Keratinocyte (primary cell): ENCODE measurements around the gene MINDY4. TPM values are rescaled to one million over a fixed set of nuclear protein-coding genes. Genes with fewer than 3 reads are reported as not detected.

ENCODE experiments used
- DNase-seq: peaks from one replicate; pipeline ENCODE4 v3.0.0-alpha.2; 2011; ENCODE audit warnings: low read depth, missing footprints, low spot score
- FAIRE-seq: peaks from 2 replicates; lab custom pipeline; 2011; peaks lifted over from hg19 to GRCh38; lab: Jason Lieb, UNC
- H2AFZ ChIP-seq: 2 replicates; pipeline ENCODE4 v1.6.0; 2012; ENCODE audit warnings: low read length, control low read depth, inconsistent platforms; ENCODE audit not compliant: control insufficient read depth
- H3K27ac ChIP-seq: 2 replicates; pipeline ENCODE4 v1.5.1; 2011; ENCODE audit warnings: low read length; ENCODE audit not compliant: control insufficient read depth, insufficient read depth
- H3K27me3 ChIP-seq: 3 replicates; pipeline ENCODE4 v1.6.0; 2011; ENCODE audit warnings: low read length; ENCODE audit not compliant: control insufficient read depth, insufficient read depth; ENCODE audit errors: extremely low read depth
- H3K36me3 ChIP-seq, 2 experiments: 2 replicates in 1 of 2; 3 replicates in 1 of 2; pipeline ENCODE4 v1.5.1; 2011; ENCODE audit warnings: low read length in 2 of 2, mild to moderate bottlenecking in 1 of 2; ENCODE audit not compliant: control insufficient read depth in 2 of 2, insufficient read depth in 2 of 2; ENCODE audit errors: extremely low read depth in 1 of 2
- H3K4me1 ChIP-seq: 3 replicates; pipeline ENCODE4 v1.5.1; 2011; ENCODE audit warnings: low read length; ENCODE audit not compliant: control insufficient read depth, insufficient read depth; ENCODE audit errors: extremely low read depth
- H3K4me2 ChIP-seq: 3 replicates; pipeline ENCODE4 v1.6.0; 2011; ENCODE audit warnings: low read depth, low read length; ENCODE audit not compliant: control insufficient read depth, insufficient read depth; ENCODE audit errors: extremely low read depth
- H3K4me3 ChIP-seq, 3 experiments: fragments of 200-600 bp in 1 of 3; sonication (generic) in 1 of 3; 2 replicates in 2 of 3; 3 replicates in 1 of 3; pipeline ENCODE4 v1.5.1; 2011 to 2016; ENCODE audit warnings: low read length in 3 of 3, mild to moderate bottlenecking in 3 of 3, control low read depth in 2 of 3, inconsistent platforms in 1 of 3, low read depth in 1 of 3, mixed read lengths in 1 of 3, mixed run types in 1 of 3, moderate library complexity in 1 of 3; ENCODE audit not compliant: control insufficient read depth in 2 of 3, insufficient read depth in 2 of 3; ENCODE audit errors: extremely low read depth in 1 of 3
- H3K79me2 ChIP-seq: 2 replicates; pipeline ENCODE4 v1.6.0; 2012; ENCODE audit warnings: low read length; ENCODE audit not compliant: control insufficient read depth, insufficient read depth
- H3K9ac ChIP-seq: 3 replicates; pipeline ENCODE4 v1.6.0; 2011; ENCODE audit warnings: low read length; ENCODE audit not compliant: control insufficient read depth, insufficient read depth; ENCODE audit errors: extremely low read depth
- H3K9me1 ChIP-seq: 3 replicates; pipeline ENCODE4 v1.6.0; 2011; ENCODE audit warnings: low read length; ENCODE audit not compliant: control insufficient read depth, insufficient read depth; ENCODE audit errors: extremely low read depth
- H3K9me3 ChIP-seq: 2 replicates; pipeline ENCODE4 v1.5.1; 2012; ENCODE audit warnings: low read depth, low read length; ENCODE audit not compliant: control insufficient read depth
- H4K20me1 ChIP-seq: 3 replicates; pipeline ENCODE4 v1.6.0; 2011; ENCODE audit warnings: low read length; ENCODE audit not compliant: control insufficient read depth, insufficient read depth; ENCODE audit errors: extremely low read depth
- EZH2 ChIP-seq: IDR thresholded peaks from one replicate; pipeline ENCODE4 v1.6.1; 2012; ENCODE audit warnings: inconsistent platforms, mild to moderate bottlenecking, low read length, moderate library complexity
- dilution Hi-C: fragments of 300-500 bp; cut with MboI; formaldehyde crosslinking; loops from one replicate; pipeline ENCODE4 v1.7.0; 2020; ENCODE audit warnings: low sequenced_read_pairs; ENCODE audit not compliant: extremely low pct_ligation_motif_present
- polyA plus RNA-seq, 5 experiments: library from polyadenylated mRNA; depleted of rRNA in 3 of 5; stranded (reverse) in 3 of 5; stranded (forward) in 1 of 5; unstranded in 1 of 5; fragments of >200 nt; gene quantifications; 1 replicate in 1 of 5; 2 replicates in 3 of 5; 3 replicates in 1 of 5; pipeline versions ENCODE4 v1.2.1 to v1.2.3, GENCODE V29; 2011 to 2012; ENCODE audit warnings: missing spikeins in 2 of 5, low read depth in 1 of 5, low replicate concordance in 1 of 5
- TF ChIP-seq, protein P1 (sequence below), 3 experiments: IDR thresholded peaks in 1 of 3; conservative IDR thresholded peaks in 1 of 3; optimal IDR thresholded peaks in 1 of 3; 2 replicates in 2 of 3; 3 replicates in 1 of 3; pipeline versions ENCODE3 to v1.5.1; 2011; ENCODE audit warnings: low read length in 3 of 3, mild to moderate bottlenecking in 3 of 3, moderate library complexity in 2 of 3, control low read depth in 1 of 3, inconsistent platforms in 1 of 3; ENCODE audit not compliant: insufficient read depth in 2 of 3; ENCODE audit errors: extremely low read depth in 1 of 3

MINDY4 gene
- polyA plus RNA-seq, 1 donor (not counting 4 experiments of a cell fraction or from before 2014, with no cell fraction given) = 1.5 TPM

DNA sequence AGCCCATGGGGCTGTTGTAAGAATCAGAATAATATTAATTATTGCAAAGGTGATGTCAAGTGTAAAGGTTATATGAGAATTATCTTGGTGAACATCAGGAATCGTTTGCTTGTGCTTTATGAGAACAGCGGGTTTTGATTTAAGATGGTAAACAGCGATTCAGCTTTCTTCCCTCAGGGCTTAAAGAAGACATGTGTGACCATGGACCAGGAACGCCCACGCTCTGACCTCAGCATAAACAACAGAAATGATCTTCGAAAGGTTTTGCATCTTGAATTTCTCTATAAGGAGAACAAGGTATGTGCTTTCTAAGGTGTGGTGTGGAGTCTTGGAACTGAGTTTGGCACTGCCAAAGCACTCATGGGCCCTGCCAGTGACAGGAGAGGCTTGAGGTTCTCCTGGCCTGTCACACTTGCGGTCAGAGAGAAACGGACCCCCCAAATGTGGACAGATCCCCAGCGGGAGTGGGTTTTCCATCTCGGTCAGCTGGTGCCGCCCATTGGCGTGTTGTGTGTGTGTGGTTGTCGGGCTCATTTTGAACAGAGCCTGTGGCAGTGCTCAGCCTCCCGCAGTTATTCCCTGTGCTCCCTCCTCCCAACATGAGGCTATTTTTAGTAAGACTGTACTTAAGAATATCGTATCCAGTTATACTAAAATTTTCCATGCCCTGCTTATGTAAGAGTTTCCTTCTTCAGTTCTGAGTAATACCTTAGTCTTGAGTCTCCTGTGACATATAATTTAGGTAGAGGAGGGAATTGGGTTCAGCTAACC, 7.2 kb downstream of the MINDY4 start:
- Histone ChIP-seq H3K9ac (no peak overlapping the region), H4K20me1 (no peaks in the 10 kb centered on the region), H3K4me1 (peaks cover 4% of the 10 kb centered on the region), H3K4me2 (no peak overlapping the region), H3K36me3 (peaks cover 0 to 4% of the 10 kb centered on the region in 2 experiments), H3K79me2 (no peaks in the 10 kb centered on the region), H3K9me1 (no peaks in the 10 kb centered on the region), H3K4me3 (no peak overlapping the region), H3K9me3 (no peaks in the 10 kb centered on the region), H3K27me3 (no peaks in the 10 kb centered on the region), H3K27ac (no peak overlapping the region), H2AFZ (no peak overlapping the region)
- dilution Hi-C loops = no loop called here
- TF ChIP-seq, protein P1, sequence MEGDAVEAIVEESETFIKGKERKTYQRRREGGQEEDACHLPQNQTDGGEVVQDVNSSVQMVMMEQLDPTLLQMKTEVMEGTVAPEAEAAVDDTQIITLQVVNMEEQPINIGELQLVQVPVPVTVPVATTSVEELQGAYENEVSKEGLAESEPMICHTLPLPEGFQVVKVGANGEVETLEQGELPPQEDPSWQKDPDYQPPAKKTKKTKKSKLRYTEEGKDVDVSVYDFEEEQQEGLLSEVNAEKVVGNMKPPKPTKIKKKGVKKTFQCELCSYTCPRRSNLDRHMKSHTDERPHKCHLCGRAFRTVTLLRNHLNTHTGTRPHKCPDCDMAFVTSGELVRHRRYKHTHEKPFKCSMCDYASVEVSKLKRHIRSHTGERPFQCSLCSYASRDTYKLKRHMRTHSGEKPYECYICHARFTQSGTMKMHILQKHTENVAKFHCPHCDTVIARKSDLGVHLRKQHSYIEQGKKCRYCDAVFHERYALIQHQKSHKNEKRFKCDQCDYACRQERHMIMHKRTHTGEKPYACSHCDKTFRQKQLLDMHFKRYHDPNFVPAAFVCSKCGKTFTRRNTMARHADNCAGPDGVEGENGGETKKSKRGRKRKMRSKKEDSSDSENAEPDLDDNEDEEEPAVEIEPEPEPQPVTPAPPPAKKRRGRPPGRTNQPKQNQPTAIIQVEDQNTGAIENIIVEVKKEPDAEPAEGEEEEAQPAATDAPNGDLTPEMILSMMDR (optimal IDR thresholded peaks at IDR 0.05 in 1 of 3, IDR thresholded peaks at IDR 0.05 in 1 of 3, conservative IDR thresholded peaks at IDR 0.05 in 1 of 3; ENCODE audit: extremely low read depth in 1 of 3, insufficient read depth in 2 of 3, low read length in 3 of 3) = no peak
- TF ChIP-seq EZH2 = no peak
- no peak for DNase-seq
- no peak for FAIRE-seq

DNA sequence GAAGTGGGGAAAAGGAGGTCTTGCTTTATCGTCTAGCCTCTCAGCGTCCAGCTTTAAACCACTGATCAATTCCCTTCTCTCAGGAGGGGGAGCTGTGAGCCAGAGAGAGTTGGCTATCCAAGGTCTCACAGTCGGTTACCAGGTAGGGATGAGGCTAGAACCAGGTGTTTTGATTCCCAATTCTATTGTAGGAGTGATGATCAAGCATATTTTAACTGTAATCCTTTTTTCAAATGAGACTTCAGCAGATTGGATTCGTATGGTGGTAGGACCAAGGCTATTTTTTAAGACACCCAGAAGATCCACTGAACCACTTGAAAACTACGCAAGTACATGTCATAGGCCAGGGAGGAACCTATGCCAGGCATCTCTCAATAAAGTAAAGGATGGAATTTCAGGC, 8.4 kb downstream of the MINDY4 start:
- DNase-seq (no peak), FAIRE-seq (no peak)
- no peaks in the 10 kb centered on the region for H3K9me1 ChIP-seq
- peaks cover 4% of the 10 kb centered on the region for H3K4me1 ChIP-seq
- H4K20me1 ChIP-seq = no peaks in the 10 kb centered on the region
- H3K4me2 ChIP-seq = no peak overlapping the region
- no peaks in the 10 kb centered on the region for H3K9me3 ChIP-seq
- no peak overlapping the region for H2AFZ ChIP-seq
- H3K27me3 ChIP-seq = no peaks in the 10 kb centered on the region
- TF ChIP-seq EZH2 = no peak
- TF ChIP-seq, protein P1 (optimal IDR thresholded peaks at IDR 0.05 in 1 of 3, IDR thresholded peaks at IDR 0.05 in 1 of 3, conservative IDR thresholded peaks at IDR 0.05 in 1 of 3; ENCODE audit: extremely low read depth in 1 of 3, insufficient read depth in 2 of 3, low read length in 3 of 3) = no peak
- no peak overlapping the region for H3K27ac ChIP-seq
- no peak overlapping the region for H3K4me3 ChIP-seq
- H3K36me3 ChIP-seq = peaks cover 0 to 4% of the 10 kb centered on the region in 2 experiments
- H3K79me2 ChIP-seq = no peaks in the 10 kb centered on the region
- no peak overlapping the region for H3K9ac ChIP-seq
- dilution Hi-C loops = no loop called here
